ENCODE data around the gene RFPL2.
"Not testable (repeated sequence)": the region's sequence is repeated elsewhere in the genome, so short reads cannot be mapped to it uniquely, and the experiment has no call there.

Gene RFPL2

GRCh38 chr22:32205974-32206773, 1.3 kb upstream of the RFPL2 start:
- no peak for FAIRE-seq

DNA sequence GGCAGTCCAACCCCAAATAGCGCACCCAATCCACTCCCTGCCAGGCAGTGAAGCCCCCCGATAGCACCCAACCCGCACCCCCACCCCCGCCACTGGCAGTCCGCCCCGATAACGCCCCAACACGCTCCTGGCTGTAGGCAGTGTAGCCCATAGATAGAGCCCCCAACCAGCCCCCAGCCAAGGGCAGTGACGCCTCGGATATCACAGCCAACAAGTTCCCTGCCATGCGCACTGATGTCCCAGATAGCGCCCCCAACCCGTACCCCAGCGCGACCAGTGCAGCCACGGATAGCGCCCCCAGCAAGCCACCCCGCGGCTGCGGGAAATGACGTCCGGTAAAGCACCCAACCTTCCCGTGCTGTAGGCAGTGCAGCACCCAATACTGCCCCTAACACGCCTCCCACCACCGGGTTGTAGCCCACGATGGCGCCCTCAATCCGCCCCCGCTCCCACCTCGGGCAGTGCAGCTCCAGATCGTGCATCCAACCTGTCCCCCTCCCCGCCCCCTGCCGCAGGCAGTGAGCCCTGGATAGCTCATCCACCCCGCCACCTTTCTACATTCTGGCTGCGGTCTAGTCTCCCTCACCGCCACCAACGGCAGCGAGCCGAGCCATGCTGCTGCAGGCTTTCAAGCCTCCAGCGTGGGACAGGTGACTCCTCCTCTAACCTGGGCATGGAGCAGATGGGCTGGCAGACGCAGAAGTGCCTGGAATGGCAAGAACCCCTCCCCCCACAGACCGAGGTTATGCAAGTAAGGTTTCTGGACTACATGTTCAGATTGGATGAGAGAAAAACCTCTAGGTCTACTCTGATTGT, 625 bp downstream of the RFPL2 start:
- FAIRE-seq, result no peak

DNA sequence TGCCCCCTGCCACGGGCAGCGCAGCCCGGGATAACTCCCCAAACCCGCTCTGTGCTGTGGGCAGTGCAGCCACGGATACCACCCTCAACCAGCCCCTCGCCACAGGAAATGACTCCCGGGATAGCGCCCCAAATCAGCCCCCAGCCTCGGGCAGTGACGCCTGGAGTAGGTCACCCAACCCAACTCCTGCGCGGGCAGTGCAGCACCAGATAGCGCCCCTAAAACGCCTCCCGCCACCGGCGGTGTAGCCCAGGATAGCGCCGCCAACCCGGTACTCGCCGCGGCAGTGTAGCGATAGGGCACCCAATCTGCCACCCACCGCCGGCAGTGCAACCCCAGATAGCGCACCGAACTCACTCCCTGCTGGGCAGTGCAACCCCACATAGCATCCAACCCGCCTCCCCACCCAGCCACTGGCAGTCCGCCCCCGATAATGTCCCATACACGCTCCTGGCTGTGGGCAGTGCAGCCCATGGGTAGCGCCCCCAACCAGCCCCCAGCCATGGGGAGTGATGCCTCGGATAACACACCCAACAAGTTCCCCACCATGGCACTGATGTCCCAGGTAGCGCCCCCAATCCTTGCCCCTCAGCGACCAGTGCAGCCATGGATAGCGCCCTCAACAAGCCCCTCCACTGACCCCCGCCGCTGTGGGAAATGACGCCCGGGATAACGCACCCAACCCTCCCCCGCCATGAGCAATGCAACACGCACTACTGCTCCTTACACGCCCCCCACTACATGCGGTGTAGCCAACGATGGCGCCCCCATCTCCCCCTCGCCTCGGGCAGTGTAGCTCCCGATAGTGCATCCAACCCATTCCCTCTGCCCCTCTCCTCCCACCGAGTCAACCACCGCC, 1.5 kb downstream of the RFPL2 start:
- FAIRE-seq, result no peak

GRCh38 chr22:32202539-32203180, 2.2 kb downstream of the RFPL2 start:
- FAIRE-seq, result no peak

- FAIRE-seq, result no peak
Observed at GRCh38 chr22:32202161-32202538, 2.7 kb downstream of the RFPL2 start.

- FAIRE-seq, result no peak
Observed at GRCh38 chr22:32200752-32201151, 4.1 kb downstream of the RFPL2 start.

- FAIRE-seq, result no peak
Observed at GRCh38 chr22:32199961-32200360, 4.9 kb downstream of the RFPL2 start.

DNA sequence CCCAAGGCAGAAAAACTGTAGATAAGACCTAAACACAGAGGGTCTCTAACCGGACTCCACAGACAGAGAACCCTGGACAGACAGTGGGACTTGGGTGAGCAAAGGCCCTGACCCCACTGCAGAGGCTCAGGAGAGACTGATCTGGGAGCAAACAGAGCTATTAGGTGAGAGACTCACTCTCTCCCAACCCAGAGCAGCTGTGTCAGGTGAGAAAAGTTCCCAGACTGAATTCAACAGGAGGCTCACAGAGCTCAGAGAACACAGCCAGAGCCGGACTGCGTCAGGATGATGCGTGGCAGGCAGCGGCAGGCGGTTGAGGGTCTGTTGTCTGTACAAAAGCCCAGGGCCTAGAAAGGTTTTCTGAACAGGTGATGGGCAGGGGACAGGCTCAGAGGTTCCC, 5.5 kb downstream of the RFPL2 start:
- FAIRE-seq, result no peak

DNA sequence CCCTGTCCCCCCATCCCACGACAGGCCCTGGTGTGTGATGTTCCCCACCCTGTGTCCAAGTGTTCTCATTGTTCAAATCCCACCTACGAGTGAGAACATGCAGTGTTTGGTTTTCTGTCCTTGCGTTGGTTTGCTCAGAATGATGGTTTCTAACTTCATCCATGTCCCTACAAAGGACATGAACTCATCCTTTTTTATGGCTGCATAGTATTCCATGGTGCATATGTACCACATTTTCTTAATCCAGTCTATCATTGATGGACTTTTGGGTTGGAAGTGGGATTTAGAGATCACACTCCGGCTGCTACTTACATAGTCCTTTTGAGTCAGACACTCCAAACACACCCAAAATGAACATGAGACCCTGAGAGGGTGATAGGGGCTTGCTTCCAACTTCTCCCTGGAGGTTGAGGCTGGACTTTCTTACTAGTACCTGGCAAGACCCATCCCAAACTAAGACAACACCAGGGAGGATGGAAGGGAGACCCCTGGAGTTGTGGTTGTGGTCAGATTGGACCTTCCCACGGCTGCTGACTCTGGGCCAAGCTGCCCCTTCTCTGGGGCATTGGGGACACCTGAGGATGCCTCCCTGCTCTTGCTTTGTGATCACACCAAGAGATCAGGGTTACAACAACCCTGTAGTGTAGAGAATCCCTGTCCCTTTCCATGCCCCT, 7.2 kb downstream of the RFPL2 start:
- FAIRE-seq, result not testable (repeated sequence)

DNA sequence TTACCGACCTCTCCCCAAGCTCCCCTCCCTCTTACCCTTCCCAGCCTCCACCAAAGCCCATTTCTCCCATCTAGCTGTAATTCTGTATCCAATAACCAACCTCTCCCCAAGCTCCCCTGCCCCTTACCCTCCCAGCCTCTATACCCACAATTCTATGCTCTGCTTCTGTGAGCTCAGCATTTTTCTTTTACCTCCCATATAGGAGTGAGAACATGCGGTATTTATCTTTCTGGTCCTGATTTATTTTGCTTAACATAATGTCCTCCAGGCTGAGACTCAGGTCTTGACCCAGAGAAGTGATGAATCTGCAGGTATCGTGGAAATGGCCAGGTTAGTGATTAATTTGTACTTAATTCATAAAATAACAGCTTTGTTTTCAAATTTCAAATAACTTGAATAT, 9.0 kb downstream of the RFPL2 start:
- FAIRE-seq, result not testable (repeated sequence)

GRCh38 chr22:32193346-32193745, 11.5 kb downstream of the RFPL2 start:
- FAIRE-seq, result not testable (repeated sequence)

- FAIRE-seq, result not testable (repeated sequence)
Observed at GRCh38 chr22:32191021-32191420, 13.9 kb downstream of the RFPL2 start.

DNA sequence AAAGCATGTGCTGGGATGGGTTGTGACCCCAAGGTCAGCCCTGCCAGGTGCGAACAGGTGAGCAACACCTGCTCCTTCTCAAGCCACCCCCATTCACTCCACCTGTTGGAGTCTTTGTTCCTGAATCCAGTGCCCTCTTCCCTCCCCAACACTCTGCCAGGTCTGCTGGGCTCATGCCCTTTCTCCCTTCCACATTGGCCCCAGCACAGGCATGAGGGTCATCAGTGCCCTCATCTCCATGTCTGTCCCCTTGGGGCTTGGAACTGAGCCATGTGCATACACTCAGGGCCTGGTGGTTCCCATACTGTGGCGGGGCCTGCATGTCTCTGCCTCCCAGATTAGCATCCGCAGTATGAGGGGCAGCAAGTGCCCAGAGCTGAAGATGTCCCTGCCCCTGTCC, 19.1 kb downstream of the RFPL2 start:
- no peak for FAIRE-seq

DNA sequence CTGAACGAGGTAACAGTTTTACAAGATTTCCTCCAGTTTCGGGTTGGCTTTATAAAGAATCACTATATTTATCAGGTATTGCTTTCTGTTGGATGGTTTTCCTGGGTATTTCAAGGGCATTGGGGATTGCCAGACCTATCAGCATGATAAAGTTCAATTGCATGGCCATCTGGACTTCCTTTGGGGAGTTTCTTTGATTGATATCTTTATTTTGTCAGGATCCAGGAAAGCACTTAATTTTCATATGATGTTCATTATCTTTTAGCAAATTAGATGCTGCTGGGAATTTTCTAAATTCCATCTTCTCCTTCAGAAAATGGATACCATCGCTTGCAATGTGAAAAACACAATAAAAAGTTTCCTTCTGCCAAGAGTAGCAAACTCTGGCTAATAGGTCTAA, 21.2 kb downstream of the RFPL2 start:
- FAIRE-seq, result no peak

GRCh38 chr22:32181043-32181442, 23.8 kb downstream of the RFPL2 start:
- no peak for FAIRE-seq

GRCh38 chr22:32177221-32177765, 27.6 kb downstream of the RFPL2 start:
- no peak for FAIRE-seq

GRCh38 chr22:32175683-32176644, 28.9 kb downstream of the RFPL2 start:
- no peak for FAIRE-seq

DNA sequence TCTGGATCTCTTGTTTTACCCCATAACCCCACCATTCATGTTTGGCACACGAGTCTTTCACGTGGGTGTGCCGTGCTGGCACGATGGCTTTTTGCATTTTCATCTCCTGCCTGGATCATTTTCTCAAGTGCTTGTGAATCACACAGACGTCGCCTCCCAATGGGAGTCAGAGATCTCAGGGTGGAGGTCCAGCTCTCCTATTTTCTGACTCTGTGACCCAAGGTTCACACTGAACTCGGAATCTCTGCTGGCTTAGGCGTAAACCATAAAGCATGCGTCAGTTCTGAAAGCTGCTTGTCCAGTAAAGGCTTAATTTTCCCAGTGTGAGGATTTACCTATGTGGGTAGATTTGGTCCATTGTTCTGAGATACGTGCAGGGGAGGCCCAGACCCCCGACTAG, 29.8 kb downstream of the RFPL2 start:
- FAIRE-seq, result no peak

GRCh38 chr22:32165681-32166080, 39.2 kb downstream of the RFPL2 start:
- no peak for FAIRE-seq

- no peak for FAIRE-seq
Observed at GRCh38 chr22:32164075-32164860, 40.6 kb downstream of the RFPL2 start.

All from A204.1 (cell line).